ENCODE measurements around the gene CCT5.
"Not testable (repeated sequence)": the region's sequence is repeated elsewhere in the genome, so short reads cannot be mapped to it uniquely, and the experiment has no call there.

Gene CCT5

GRCh38 chr5:10279925-10280720, 30.0 kb downstream of the CCT5 start:
- TF ChIP-seq CTCF (IDR thresholded peaks at IDR 0.05; ENCODE audit: insufficient read depth, low read length, missing control alignments) = no peak
- POLR2A ChIA-PET = no interaction called here
- CTCF ChIA-PET = interaction anchor here (1.5 to 6.7 kb wide), 2 partner anchors 77 to 143 kb away, joined by 4 to 163 read pairs; no protein-coding TSS in a partner anchor
- DNase-seq (ENCODE audit: low read depth, low spot score) = no peak
- H3K4me3 ChIP-seq (ENCODE audit: low read depth, low read length) = no peak overlapping the region

DNA sequence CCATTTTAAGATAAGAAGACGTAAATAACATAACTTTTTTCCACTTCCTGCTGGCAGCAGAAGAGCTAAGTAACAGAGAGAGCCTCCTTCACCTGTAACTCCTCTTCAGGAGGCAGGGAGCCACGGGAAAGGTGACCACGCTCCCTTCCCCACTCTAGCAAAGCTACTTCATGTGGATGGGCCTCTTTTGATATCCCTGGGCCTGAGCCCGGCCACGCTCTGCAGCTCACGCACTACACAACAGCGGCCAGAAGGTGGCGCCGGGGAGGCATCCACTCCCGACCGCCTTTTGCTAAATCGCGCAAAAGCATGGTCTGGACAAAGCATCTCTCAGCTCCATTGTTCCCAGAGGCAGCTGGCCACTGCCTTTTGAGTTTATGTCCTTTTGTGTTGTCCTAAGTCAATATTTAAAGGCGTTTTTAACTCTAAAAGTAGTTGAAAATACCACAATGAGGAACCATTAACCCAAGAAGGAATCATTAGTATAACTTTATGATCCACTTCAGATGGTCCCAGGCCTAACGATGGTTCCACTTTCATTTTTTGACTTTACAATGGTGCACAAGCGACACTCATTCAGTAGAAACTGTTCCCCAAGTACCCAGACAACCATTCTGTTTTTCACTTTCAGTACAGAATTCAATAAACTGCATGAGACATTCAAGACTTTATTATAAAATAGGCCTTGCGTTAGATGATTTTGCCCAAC, 34.0 kb downstream of the CCT5 start:
- ChIA-PET POLR2A (interaction anchor here (0.5 kb wide), 1 partner anchor 121 kb away, joined by 3 read pairs; no protein-coding TSS in a partner anchor), CTCF (interaction anchor here (0.7 to 6.7 kb wide), 49 partner anchors 8 to 1740 kb away, joined by 3 to 163 read pairs (median 7); partner anchors contain the start of genes CMBL, MARCHF6 and ROPN1L)
- no peak for DNase-seq (ENCODE audit: low read depth, low spot score)
- peak; percentile 96 for TF ChIP-seq CTCF (IDR thresholded peaks at IDR 0.05; ENCODE audit: insufficient read depth, low read length, missing control alignments)
- no peak overlapping the region for H3K4me3 ChIP-seq (ENCODE audit: low read depth, low read length)

- DNase-seq (ENCODE audit: low read depth, low spot score); H3K4me3 ChIP-seq (ENCODE audit: low read depth, low read length); POLR2A ChIA-PET: not testable (repeated sequence)
- CTCF ChIA-PET = interaction anchor here (1.7 to 6.7 kb wide), 5 partner anchors 22 to 149 kb away, joined by 5 to 163 read pairs (median 7); partner anchors contain the start of gene CMBL
Observed at GRCh38 chr5:10285362-10285761, 35.3 kb downstream of the CCT5 start.

GRCh38 chr5:10286162-10286861, 36.2 kb downstream of the CCT5 start:
- ChIA-PET POLR2A (no interaction called here), CTCF (interaction anchor here (0.6 to 2.0 kb wide), 8 partner anchors 27 to 341 kb away, joined by 3 to 8 read pairs (median 4); partner anchors contain the start of gene ROPN1L)
- H3K4me3 ChIP-seq (ENCODE audit: low read depth, low read length) = no peak overlapping the region
- no peak for TF ChIP-seq CTCF (IDR thresholded peaks at IDR 0.05; ENCODE audit: insufficient read depth, low read length, missing control alignments)
- DNase-seq (ENCODE audit: low read depth, low spot score) = no peak

DNA sequence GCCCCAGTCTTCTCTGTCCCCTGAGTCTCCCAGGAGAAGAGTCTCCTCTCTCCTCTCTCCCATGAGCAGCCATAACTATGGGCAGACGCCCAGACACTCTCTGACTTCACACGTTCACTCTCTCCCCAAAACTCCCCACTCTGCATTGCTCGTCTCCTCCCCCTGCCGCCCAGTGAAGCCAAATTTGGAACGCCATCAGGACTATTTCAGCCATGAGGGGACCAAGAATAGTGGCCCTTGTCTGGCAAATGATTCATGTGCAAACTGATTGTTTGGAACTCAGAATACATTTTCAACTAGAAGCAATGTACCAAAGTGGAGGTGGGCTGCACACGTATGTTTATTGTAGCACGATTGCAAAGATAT, 36.8 kb downstream of the CCT5 start:
- ChIA-PET CTCF (interaction anchor here (1.0 to 2.0 kb wide), 8 partner anchors 8 to 341 kb away, joined by 3 to 8 read pairs (median 4); partner anchors contain the start of gene ROPN1L), POLR2A (no interaction called here)
- DNase-seq (ENCODE audit: low read depth, low spot score) = no peak
- TF ChIP-seq CTCF (IDR thresholded peaks at IDR 0.05; ENCODE audit: insufficient read depth, low read length, missing control alignments) = no peak
- H3K4me3 ChIP-seq (ENCODE audit: low read depth, low read length) = no peak overlapping the region

DNA sequence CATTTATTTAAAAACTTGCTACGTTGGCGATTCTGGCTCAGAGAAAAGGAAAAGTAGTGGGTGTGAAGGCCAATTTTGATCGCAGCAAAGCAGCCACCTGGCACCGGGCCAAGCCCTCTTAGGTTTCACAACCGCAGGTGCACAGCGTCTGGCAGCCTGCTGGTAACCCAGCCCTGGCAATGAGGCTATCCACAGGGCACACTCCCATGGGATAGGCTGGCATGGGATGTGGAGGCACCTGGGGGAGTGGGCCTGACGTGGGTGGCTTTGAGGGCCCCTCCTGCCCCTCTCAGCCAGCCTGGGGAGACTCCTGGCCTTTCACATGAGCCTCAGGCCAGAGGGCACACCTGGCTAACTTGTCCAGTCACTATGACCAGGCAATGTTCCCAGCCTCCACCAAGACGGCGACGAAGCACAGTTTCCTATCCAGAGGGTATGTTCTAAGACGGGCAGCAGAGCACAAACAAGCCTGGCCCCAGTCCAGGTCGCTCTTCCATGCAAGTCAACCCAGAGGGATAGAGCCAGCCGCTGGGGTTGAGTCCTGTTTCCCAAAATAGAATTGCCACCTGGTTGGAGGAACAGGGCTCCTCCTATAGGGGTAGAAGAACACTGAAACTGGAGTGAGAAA, 38.6 kb downstream of the CCT5 start:
- no peak overlapping the region for H3K4me3 ChIP-seq (ENCODE audit: low read depth, low read length)
- POLR2A ChIA-PET = no interaction called here
- no peak for DNase-seq (ENCODE audit: low read depth, low spot score)
- TF ChIP-seq CTCF (IDR thresholded peaks at IDR 0.05; ENCODE audit: insufficient read depth, low read length, missing control alignments) = no peak
- CTCF ChIA-PET = interaction anchor here (0.8 kb wide), 1 partner anchor 24 kb away, joined by 3 read pairs; no protein-coding TSS in a partner anchor
